ENCODE results near the gene DMRTA2. TPM values are rescaled to one million over a fixed set of nuclear protein-coding genes. Genes with fewer than 3 reads are reported as not detected.

The DMRTA2 gene
- total and polyA plus RNA-seq, 2 of the 8 experiments (the other 6 are each of a cell fraction or from before 2014, with no cell fraction given), result not detected

- TF ChIP-seq BCL11A (IDR thresholded peaks at IDR 0.05; ENCODE audit: low read depth in 2 of 2, low read length in 2 of 2) (no peak), POLR2A (IDR thresholded peaks at IDR 0.05; ENCODE audit: control extremely low read depth in 1 of 2, low read depth in 2 of 2, low read length in 2 of 2) (no peak), POLR2AphosphoS5 (IDR thresholded peaks at IDR 0.05; ENCODE audit: low read depth, low read length) (no peak), MAFK (IDR thresholded peaks at IDR 0.05; ENCODE audit: low read depth, low read length) (no peak), RNF2 (IDR thresholded peaks at IDR 0.05; ENCODE audit: borderline replicate concordance, low read depth, low read length, missing control alignments, poor library complexity, severe bottlenecking) (peak; percentile 91), SIX5 (IDR thresholded peaks at IDR 0.05; ENCODE audit: low read depth, low read length) (no peak), EZH2 (IDR thresholded peaks at IDR 0.05; ENCODE audit: low read depth, low read length, severe bottlenecking) (peak; percentile 100), SIRT6 (IDR thresholded peaks at IDR 0.05; ENCODE audit: low read length) (no peak), KDM4A (IDR thresholded peaks at IDR 0.05; ENCODE audit: low read depth, low read length, severe bottlenecking) (peak; percentile 70), CBX8 (IDR thresholded peaks at IDR 0.05; ENCODE audit: borderline replicate concordance, low read depth, low read length) (no peak), CEBPB (IDR thresholded peaks at IDR 0.05; ENCODE audit: low read depth, low read length) (no peak), SP1 (IDR thresholded peaks at IDR 0.05; ENCODE audit: low read depth, low read length) (no peak), EGR1 (IDR thresholded peaks at IDR 0.05; ENCODE audit: borderline replicate concordance, low read depth, low read length) (no peak), CTBP2 (IDR thresholded peaks at IDR 0.05; ENCODE audit: borderline replicate concordance, insufficient read depth, insufficient read length, low read length) (no peak), KDM1A (IDR thresholded peaks at IDR 0.05; ENCODE audit: borderline replicate concordance, low read length) (no peak), NRF1 (IDR thresholded peaks at IDR 0.05; ENCODE audit: low read depth, low read length) (no peak)
- TF ChIP-seq, protein P1, sequence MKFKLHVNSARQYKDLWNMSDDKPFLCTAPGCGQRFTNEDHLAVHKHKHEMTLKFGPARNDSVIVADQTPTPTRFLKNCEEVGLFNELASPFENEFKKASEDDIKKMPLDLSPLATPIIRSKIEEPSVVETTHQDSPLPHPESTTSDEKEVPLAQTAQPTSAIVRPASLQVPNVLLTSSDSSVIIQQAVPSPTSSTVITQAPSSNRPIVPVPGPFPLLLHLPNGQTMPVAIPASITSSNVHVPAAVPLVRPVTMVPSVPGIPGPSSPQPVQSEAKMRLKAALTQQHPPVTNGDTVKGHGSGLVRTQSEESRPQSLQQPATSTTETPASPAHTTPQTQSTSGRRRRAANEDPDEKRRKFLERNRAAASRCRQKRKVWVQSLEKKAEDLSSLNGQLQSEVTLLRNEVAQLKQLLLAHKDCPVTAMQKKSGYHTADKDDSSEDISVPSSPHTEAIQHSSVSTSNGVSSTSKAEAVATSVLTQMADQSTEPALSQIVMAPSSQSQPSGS (IDR thresholded peaks at IDR 0.05; ENCODE audit: low read length), result no peak
Measured at GRCh38 chr1:50418600-50419109, 4.6 kb downstream of the DMRTA2 start (continued).

Measured in H1 (cell line).